Posterior cingulate gyrus (tissue), 11 donors: ENCODE data around the gene RSBN1.

ENCODE experiments used
- DNase-seq, 10 donors: peaks; one replicate each; pipeline versions ENCODE4 v3.0.0 to v3.0.0-alpha.2; 2020 to 2021; ENCODE audit warnings: mixed read lengths in 3 of 10
- intact Hi-C: fragments of 100-400 bp; cut with DNase I; formaldehyde crosslinking; loops from one replicate; pipeline ENCODE4 v1.15.1; 2023

The RSBN1 gene

GRCh38 chr1:113818578-113818977, 6.3 kb upstream of the RSBN1 start:
- no peak for DNase-seq
- intact Hi-C loops, result no loop called here

DNA sequence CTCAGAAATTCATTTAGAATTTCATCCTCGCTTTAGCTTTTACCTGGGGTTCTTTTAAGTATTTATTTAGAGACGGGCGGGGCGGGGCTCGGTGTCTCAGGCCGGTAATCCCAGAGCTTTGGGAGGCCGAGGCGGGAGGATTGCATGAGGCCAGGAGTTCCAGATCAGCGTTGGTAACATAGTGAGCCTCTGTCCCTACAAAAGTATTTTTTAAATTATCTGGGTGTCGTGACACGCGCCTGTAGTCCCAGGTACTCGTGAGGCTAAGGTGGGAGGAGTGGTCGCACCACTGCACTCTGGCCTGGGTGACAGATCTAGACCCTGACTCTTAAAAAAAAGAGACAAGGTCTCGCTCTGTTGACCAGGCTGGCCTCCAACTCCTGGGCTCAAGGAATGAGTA, 942 bp upstream of the RSBN1 start:
- DNase-seq, result peak in 1 of 10 donors; percentile 54

GRCh38 chr1:113812661-113813135, 422 bp upstream of the RSBN1 start:
- intact Hi-C loops, result loop anchor here (1.0 to 5.0 kb wide), 4 partner anchors 55 to 905 kb away; partner anchors contain the start of genes DCLRE1B, HIPK1, NRAS and PHTF1
- DNase-seq, result peak in 4 of 10 donors; percentile 12 to 82 (median 78)

More for the DNA sequence above, 942 bp upstream of the RSBN1 start:
- intact Hi-C loops, result loop anchor here (5.0 kb wide), 2 partner anchors 56 to 904 kb away; partner anchors contain the start of genes NRAS and PHTF1

GRCh38 chr1:113811156-113811887, 954 bp downstream of the RSBN1 start:
- peak in 5 of 10 donors; percentile 11 to 65 (median 24) for DNase-seq
- intact Hi-C loops, result loop anchor here (5.0 kb wide), 2 partner anchors 54 to 906 kb away; partner anchors contain the start of genes NRAS and PHTF1

GRCh38 chr1:113809670-113810602, 2.3 kb downstream of the RSBN1 start:
- no peak for DNase-seq

DNA sequence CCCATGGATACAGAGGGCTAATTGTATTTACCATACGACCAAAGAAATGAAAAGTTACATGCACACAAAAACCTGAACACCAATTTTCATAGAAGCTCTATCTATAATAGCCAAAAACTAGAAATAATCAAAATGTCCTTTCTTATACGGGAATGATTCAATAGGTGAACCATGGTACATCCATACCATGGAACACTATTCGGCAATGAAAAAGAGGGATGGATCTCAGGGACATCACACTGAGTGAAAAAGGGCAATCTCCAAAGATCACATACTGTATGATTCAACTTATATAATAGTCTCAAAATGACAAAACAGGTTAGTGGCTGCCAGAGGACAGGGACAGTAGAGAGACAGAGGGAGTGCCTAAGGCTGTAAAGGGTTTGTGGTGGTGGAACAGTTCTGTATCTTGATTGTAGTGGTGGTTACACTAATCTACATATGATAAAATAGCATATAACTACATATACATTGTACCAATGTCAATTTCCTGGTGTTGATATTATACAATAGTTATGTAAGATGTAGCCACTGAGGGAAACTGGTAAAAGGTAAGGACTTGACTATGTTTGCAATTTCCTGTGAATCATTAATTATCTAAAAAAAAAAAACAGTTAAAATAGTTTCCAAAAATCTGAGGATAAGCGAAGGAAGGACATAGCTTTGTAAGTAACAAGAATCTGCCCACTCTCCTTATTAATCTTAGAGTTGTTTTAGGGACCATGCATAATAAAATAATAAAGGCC, 3.7 kb downstream of the RSBN1 start:
- intact Hi-C loops, result no loop called here
- no peak for DNase-seq

More at GRCh38 chr1:113809670-113810602, 2.3 kb downstream of the RSBN1 start:
- intact Hi-C loops, result loop anchor here (5.0 kb wide), 2 partner anchors 53 to 907 kb away; partner anchors contain the start of genes NRAS and PHTF1

GRCh38 chr1:113805639-113806038, 6.6 kb downstream of the RSBN1 start:
- DNase-seq, result no peak
- intact Hi-C loops, result no loop called here

GRCh38 chr1:113805256-113805531, 7.1 kb downstream of the RSBN1 start:
- intact Hi-C loops, result no loop called here
- peak in 2 of 10 donors; percentile 47 to 57 for DNase-seq

DNA sequence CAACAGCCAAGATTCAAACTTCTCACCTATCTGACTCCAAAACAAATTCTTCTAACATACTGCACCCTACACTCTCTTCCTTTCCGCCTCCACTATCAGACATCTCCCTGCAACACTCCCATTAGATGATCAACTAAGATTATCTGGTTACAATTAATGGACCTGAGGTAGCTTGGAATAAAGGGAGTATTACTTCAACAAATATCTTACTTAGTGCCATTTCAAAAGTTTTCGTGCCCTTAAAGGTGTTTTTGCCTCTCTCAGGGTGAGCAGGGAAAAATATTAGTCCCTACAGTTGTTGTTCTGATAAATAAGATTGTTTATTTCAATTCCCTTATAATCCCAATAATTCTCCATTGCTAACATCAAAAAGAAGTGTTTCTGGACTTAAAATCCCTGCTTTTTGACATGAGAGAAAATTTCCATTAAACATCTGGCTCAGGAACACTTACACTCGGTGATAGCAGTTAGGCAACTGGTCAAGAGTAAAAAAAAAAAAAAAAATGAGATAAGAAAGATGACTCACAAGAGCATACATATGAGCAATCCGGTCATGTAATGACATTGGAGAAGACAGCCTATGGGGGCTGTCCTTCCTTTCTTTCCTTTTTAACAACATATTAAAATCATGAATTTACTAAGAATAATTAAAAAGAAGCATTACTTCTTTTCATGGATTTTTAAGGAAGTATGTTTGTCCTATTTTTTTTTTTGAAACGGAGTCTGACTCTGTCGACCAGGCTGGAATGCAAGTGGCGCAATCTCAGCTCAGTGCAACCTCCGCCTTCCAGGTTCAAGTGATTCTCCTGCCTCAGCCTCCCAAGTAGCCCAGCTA, 7.6 kb downstream of the RSBN1 start:
- no peak for DNase-seq
- intact Hi-C loops, result no loop called here

GRCh38 chr1:113802367-113803007, 9.8 kb downstream of the RSBN1 start:
- intact Hi-C loops, result no loop called here
- no peak for DNase-seq

DNA sequence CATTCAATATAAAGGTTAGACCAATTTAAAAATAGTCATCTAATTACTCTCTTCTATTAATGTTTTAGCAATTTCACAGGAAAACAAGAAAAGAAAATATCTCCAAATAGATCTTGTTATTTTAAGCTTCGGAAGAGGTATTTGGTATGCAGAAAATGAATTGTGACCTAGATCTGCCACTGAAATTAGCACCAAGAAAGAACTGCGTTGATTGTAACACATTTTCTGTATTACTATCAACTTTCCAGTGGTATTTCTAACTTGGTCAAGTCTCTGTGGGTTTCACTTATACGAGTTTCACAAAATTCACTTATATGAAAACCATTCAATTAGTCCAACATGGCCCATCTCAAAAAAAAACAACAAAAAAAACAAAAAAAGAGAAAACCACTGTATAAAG, 11.8 kb downstream of the RSBN1 start:
- no peak for DNase-seq
- intact Hi-C loops, result no loop called here

DNA sequence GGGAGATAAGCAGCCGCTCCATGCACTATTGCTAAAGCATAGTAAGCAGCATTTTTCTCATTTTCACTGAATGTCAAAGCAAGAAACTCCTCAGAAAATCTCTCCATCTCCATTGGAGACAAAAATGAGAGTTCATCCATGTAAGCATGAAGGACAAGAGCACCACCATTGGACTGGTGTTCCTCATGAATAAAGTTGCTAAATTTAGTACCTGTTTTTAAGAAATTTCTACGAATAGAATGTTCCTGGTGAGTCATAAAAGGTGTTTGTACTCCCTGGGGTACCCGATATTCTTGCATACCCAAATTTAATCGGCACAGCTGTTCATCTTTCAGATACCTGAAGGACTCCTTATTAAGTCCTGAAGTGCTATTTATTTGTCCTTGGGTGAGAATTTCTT, 14.8 kb downstream of the RSBN1 start:
- DNase-seq, result no peak
- intact Hi-C loops, result no loop called here

DNA sequence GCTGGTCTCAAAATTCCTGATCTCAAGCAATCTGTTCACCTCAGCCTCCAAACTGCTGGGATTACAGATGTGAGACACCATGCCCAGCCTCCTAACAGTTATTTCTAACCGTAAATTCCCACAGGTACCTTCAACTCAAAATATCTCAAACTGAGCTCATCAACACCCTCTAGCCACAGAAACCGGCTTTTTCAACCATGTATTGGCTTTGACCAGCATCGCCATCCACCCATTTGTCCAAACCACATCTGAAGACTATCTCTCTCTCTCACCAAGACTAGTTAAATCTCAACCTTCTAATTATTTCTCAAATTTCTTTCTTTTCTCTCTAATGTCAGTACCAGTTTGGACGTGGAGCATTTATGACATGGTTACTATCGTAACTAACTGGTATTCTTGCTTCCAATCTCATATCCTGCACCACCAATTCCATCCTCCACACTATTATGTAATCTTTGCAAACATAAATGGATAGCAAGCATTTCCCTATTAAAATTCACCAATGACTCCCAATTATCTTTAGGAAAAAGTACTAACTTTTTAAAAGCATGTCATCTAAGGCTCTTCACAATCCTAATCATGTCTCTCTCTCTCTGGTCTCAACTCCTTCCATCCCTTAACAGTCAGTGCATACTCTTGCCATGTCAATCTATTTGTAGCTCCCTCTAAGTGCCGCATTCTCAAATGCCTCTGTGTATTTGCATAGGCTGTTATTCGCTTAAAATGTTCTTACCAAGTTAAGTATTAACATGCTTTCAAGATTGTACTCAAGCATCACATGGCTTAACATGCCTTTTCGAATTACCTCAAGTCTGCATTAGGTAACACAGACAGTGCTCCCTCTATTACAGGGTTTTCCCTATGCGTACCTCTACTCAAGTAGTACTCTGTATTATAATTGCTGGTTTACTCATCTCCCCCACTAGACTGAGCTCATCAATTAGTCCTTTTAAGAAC, 18.1 kb downstream of the RSBN1 start:
- no peak for DNase-seq
- intact Hi-C loops, result no loop called here

DNA sequence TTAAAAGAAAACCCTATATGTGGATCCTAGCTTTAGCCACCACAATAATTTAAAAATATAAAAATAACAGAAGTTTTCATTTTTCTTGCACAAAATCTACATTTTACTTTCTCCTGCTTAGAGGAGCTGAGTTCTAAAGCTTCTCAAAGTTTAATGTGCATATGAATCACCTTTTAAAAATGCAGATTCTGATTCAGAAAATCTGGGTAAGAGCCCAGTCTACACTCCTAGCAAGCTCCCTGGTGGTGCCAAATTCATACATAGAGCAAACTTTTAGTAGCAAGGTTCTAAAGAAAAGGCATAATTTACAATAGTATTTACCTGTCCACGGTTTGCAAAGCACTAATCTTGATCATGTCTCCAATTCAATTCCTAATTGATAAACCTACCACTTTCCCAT, 19.3 kb downstream of the RSBN1 start:
- no peak for DNase-seq
- intact Hi-C loops, result no loop called here

DNA sequence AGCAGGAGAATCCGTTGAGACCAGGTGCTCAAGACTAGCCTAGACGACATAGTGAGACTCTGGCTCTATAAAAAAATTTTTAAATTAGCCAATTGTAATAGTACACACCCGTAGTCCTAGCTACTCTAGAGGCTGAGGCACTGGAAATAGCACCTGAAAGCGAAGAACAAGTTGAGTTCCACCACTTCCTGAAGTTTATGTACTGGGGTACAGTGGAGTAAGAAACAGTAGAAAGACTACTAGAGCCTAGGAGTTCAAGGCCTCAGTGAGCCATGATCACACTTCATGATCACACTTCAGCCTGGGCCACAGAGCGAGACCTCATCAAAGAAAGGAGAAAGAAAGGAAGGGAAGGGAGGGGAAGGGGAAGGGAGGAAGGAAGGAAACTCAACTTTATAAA, 19.8 kb downstream of the RSBN1 start:
- no peak for DNase-seq
- intact Hi-C loops, result no loop called here

DNA sequence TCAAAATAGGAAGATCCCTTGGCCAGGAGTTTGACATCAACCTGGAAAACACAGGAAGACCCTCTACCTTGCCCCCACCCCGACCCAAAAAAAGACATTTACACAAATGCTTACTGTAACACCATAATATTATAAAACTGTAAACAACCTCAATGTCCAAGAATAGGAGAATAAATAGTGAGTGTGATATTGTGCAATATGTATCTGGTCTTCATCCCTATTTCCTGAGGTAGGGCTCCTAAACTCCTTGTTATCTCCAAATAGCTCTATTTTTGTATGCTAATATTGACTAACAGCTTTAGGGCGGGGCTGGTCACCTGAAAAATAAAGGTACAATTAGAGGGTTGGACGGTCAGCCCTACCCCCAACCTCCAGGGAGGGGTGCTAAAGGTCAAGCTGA, 23.5 kb downstream of the RSBN1 start:
- DNase-seq, result no peak
- intact Hi-C loops, result no loop called here

GRCh38 chr1:113787663-113788062, 24.6 kb downstream of the RSBN1 start:
- no peak for DNase-seq
- intact Hi-C loops, result no loop called here

GRCh38 chr1:113786069-113786468, 26.2 kb downstream of the RSBN1 start:
- intact Hi-C loops, result no loop called here

More at GRCh38 chr1:113786069-113786468, 26.2 kb downstream of the RSBN1 start:
- no peak for DNase-seq
